NCI-H1105 treated with DMSO at 0.1 percent for 48 hours (cell line): Measurements from ENCODE around the gene AMPH.
"Not testable (repeated sequence)": the region's sequence is repeated elsewhere in the genome, so short reads cannot be mapped to it uniquely, and the experiment has no call there.

Experiments
- DNase-seq: peaks from one replicate; lab custom pipeline; 2025; lab: John Stamatoyannopoulos, UW

The AMPH gene

DNA sequence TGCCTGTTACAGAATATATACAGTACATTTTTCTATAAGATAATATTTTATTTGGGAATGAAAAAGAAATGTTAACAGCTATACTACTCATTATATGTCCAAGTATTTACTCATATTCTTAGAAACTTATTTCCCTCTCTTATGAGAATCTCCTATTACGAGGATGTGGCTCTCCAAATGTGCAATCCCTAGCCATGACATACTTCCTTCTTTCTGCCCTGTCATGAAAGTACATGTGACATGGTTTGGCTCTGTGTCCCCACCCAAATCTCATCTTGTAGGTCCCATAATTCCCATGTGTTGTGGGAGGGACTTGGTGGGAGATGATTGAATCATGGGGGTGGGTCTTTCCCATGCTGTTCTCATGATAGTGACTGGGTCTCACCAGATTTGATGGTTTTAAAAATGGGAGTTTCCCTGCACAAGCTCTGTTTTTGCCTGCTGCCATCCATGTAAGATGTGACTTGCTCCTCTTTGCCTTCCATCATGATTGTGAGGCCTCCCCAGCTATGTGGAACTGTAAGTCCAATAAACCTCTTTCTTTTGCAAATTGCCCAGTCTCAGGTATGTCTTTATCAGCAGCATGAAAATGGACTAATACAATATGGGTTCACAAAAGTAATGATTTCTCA lies 235.1 kb downstream of the AMPH start:
- DNase-seq, result not testable (repeated sequence)

DNA sequence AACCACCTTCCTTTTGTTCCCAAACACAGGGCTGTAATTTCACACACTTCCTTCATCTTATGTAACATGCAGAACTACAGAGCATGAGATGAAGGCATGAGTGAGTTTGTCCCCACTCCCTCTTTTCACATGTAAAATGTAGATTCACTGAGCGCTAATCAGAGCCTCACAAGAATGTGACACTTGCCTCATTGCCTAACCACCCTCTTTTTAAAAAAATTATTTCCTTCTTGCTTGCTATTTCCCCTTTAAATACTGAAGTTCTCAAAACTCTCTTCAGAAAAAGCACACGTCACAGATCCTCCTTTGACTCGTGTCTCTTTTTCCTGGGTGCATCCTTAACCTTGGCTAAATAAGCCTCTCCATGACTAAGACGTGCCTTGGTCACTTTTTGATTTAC lies 236.5 kb downstream of the AMPH start:
- DNase-seq, result no peak

DNA sequence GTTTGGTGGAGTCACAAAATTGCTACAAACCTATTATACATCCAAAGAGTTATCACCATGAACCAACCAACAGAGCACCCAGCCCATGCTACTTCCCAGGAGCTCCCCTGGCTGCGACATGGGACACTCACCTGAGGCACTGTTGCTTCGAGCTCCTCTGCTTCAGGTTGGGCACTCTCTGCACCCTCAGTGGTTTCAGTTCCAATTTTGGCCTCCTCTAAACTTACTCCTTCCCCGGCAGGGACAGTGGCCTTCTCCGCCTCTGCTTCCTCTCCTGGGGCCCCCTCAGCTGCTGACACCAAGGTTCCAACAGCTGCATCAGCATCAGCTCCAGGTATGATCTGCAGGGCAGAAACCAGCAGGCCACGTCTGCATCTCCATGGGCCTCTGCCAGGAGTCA lies 237.3 kb downstream of the AMPH start:
- no peak for DNase-seq

DNA sequence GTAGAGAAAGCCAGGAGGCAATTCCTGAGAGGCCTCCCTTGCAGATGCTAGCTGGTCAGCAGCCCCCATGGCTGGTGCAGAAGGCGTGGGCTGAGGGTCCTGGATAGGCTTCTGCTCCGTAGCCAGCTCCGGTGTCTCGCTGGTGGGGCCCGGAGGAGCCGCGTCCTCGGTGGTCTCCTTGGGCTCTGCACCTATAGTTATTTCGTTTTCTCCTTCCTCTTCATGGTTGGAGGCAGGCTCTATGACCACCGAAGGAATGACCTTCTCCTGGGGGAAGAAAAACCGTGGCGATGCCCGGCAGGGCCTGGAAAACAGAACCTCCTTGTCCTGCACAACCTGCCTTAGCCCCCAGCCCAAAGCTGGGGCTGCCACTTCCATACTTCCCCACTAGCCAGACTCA lies 239.4 kb downstream of the AMPH start:
- DNase-seq, result no peak

DNA sequence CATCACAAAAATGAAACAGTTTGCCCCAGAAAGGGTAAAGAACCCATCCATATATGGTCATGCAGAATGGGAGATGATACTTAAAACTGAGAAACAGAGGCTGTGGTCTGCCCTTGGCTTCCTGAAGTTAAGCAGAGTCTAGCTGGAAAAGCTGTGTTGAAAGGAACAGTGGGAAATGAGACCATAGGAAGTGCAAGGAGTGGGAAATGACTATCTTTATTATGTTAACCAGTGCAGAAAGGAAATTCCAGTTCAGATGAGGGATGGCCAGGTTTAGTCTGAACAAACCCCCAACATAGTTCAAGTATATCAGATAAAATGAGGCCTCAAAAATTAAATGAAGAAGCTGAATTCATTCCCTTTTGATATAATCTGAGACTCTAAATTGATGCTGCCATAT lies 245.5 kb downstream of the AMPH start:
- DNase-seq, result no peak

DNA sequence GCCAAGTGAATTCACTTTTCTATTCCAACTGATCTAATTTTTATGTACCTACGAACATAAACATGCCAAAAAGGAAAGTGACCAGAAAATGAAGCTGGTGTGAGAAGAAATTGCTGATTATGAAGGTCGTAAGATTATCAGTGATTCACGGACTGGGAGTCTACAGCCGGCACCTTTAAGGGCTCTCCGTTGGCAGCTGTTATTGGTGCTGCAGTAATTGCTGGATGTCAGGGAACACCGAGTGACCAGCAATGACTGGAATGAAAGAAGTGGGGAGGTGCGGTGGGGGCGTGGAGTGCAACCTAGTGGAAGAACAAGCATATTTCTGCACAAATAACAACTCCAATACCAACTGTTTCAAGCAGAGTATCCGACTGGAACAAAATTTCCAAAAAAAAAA lies 247.9 kb downstream of the AMPH start:
- DNase-seq, result no peak

DNA sequence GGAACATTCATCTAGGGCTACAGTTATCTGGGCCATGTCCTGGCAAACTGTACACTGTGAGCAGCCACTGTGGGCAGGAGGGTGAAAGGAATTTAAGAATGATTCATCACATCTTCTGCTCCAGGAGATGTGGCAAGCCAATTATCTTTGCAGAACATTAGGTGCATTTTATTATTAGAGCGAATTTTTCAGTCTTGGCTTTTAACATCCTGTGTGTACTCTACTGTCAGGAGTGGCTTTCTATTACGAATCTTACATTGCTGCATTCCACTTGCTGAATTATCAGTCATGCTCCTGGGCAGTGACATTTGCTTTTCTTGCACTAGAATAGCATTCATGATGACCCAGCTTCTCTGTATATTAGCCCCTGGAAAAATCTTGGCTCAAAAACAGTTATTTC lies 248.5 kb downstream of the AMPH start:
- no peak for DNase-seq

DNA sequence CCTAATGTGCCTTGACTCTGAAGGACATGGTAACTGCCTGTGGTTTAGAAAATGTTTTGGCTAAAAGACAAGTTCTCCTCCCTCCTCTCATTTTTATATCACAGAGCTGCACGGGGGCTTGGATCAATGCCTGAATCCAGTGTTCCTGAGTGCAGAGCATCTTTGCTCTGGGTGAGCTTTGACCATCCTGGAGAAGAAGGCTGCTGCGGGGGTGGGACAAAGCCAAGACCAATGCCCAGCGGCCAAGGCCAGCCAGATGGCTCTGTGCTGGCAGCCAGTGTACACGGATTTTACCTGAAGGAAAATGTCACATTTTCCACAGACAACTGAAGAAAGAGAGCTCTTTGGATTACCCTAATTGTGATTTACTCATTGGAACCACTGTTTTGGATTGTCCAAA lies 255.7 kb downstream of the AMPH start:
- no peak for DNase-seq

DNA sequence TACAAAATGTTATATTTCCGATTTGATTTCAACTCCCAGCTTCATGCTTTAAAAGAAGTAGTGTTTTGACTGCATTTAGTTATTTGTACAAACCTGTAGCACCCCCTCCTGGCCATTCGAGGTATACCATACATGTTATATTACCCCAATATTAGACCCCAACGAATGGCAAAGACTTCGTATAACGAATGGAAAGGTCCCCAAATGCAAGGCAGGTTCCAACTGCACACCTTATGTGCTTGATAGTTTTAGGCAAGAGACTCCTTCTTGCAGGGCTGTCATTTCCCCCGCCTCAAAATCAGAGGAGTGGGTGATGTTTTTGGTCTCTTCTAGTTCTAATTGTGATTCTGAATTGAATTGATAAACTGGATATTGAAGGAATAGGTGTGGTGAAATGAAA lies 256.7 kb downstream of the AMPH start:
- DNase-seq, result peak; percentile 46

DNA sequence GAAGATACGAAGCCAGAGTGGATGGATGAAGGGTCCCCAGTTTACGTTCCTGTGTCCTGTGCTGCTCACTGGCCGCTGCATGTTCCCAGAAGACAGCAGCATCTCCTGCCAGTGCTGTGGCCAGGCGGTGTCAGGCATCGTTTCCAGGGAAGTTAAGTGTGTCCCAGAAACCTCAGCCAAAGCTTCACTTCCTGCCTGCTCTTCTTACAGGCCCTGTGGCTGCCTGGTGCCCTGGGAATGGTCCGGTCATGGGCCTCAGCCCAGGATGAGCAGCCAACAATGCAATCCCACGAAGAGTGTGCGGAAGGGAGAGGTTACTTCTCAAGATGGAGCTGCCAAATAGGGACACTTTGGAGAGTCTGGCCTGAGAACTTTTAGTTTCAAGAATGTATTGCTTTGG lies 258.0 kb downstream of the AMPH start:
- DNase-seq, result no peak

DNA sequence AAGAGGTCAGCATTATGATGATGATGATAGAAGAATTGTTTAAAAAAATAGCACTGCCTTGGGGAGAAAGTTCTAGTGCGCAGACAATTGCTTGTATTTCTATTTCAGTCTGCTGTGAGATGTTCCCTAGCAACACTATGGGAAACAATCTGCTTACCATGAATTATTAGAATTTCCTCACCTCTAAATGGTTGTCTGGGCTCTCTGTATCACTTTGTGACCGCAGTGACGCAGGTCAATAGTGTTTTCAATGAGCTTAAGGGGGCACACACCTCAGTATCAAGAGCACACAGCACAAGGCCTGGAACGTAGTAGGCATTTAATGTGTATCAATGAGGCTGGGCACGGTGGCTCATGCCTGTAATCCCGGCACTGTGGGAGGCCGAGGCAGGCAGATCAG lies 258.9 kb downstream of the AMPH start:
- no peak for DNase-seq

DNA sequence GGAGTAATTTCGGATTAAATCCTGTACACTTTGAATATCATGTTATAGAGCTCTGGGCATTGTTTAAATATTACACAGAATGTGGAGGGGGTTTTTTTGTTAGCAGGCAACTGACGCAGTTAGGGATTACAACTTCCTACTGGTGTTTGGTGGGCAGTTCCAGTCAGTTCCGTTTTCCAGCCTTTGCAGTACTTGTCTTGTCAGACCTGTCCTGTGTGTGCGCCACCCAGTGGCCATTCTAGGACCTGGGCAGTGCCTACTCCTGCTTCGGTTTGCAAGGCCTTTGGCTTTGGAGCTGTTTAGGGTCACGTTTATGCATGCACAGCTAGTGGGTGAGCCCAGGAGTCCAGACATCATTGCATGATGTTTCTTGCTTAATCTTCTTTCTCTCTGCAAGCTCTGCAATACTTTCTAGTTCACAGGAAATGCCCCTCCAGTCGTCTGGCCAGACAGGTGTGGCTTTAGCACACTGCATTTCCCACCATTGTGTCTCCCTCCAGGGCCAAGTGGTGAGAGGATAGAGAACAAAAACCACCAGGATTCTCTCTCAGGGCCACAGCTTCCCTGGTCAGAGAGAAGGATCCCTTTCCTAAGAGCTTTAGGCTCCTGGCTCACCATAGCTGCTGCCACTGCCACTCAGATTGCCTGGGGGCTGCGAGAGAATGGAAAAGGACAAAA lies 261.2 kb downstream of the AMPH start:
- peak; percentile 6 for DNase-seq

DNA sequence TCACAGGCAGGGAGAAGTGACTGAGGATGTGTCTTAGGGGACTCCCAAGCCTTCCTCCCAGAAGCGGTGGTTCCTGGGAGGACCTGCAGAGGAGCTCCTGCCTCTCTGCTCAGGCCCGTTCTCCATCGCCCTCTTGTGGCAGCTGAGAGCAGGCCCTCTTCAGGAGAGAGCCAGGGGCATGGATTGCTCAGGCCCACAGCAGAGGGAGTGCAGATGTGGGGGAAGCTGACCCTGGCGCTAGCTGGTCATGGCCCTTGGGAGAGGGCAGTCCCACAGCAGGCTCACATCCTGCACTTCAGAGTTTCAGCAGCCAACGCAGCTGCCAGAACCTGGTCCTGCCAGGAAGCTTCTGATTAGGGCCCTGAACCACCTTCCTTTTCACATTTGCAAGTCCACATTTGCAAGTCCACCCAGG lies 263.0 kb downstream of the AMPH start:
- DNase-seq, result peak; percentile 3

DNA sequence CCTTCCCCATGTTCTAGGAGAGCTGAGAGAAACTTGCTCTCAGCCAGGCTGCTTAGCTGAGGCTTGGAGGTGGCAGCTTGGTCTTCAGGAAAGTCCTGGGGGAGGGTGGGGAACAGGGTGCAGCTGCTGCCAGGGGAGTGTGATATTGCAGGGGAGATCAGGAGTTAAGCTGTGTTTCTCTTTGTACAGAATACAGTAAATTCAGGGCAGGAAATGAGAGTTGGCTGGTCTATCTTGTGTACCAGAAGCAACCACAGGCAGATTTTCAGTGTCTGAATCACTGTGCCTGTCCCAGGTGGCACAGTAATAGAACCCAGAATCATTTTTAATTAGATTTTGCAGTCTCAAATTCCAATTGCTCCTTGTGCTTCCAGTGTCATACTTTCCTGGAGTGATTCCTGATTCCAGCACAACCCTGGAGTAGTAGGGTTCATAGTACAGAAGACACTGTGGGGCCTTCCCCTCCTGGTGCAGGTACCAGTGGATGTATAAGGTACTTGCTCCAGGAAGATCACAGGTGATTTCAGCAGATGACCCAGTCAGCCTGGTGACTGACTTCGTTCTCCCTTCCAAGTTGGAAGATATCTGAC lies 263.8 kb downstream of the AMPH start:
- no peak for DNase-seq

DNA sequence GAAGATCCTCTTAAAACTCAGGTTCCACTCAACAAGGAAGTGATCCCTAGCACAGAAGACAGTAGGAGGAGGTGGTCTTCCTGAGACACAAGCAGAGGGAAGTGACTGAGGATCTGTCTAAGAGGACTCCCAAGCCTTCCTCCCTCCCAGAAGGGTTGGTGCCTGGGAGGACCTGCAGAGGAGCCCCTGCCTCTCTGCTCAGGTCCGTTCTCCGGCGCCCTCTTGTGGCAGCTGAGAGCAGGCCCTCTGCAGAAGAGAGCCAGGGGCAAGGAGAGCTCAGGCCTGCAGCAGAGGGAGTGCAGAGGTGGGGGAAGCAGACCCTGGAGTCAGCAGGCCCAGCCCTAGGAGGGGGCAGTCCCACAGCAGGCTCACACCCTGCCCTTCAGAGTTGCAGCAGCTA lies 267.8 kb downstream of the AMPH start:
- DNase-seq, result not testable (repeated sequence)

DNA sequence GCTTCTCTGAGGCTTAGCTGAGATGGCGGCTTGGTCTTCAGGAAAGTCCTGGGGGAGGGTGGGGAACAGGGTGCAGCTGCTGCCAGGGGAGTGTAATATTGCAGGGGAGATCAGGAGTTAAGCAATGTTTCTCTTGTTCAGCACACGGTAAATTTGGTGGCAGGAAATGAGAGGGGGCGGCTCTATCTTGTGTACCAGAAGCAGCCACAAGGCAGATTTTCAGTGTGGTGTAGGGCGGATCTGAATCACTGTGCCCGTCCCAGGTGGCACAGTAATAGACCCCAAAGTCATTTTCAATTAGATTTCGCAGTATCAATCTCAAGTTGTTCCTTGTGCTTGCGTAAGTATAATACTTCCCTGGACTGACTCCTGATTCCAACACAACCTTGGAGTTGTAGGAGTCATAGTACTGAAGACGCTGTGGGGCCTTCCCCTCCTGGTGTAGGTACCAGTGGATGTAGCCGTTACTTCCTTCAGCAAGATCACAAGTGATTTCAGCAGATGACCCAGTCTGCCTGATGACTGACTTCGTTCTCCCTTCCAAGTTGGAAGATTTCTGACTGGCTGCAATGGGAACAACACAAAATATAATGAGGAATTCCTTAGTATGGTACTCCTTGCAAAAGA lies 268.4 kb downstream of the AMPH start:
- DNase-seq, result not testable (repeated sequence)

DNA sequence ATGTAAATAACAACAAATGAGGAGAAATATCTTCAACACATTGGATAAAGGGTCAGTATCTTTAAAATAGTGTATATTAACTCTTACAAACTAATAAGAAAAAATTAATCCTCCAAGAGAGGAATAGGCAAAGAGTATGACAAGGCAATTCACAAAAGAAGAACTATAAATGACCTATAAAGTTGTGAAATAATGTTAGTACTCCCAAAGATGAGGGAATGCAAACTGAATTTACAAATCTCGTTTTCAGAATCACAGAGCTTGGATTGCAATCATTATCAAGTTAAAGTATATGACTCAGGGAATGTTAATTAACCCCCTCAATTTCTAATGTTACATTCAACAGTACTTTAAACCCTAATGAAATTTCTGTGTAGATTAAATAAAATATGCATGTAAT lies 270.4 kb downstream of the AMPH start:
- no peak for DNase-seq

DNA sequence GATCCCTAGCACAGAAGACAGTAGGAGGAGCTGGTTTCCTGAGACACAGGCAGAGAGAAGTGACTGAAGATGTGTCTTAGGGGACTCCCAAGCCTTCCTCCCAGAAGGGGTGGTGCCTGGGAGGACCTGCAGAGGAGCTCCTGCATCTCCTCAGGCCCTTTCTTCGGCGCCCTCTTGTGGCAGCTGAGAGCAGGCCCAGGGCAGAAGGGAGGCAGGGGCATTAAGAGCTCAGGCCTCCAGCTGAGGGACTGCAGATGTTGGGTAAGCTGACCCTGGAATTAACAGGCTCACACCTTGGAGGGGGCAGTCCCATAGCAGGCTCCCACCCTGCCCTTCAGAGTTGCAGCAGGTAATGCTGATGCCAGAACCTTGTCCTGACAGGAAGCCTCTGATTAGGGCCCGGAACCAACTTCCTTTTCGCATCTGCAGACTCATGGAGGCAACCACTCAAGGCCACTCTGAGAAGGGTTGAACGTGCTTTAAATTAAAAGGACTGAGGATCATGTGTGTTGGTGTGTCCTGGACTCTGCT lies 272.0 kb downstream of the AMPH start:
- not testable (repeated sequence) for DNase-seq

DNA sequence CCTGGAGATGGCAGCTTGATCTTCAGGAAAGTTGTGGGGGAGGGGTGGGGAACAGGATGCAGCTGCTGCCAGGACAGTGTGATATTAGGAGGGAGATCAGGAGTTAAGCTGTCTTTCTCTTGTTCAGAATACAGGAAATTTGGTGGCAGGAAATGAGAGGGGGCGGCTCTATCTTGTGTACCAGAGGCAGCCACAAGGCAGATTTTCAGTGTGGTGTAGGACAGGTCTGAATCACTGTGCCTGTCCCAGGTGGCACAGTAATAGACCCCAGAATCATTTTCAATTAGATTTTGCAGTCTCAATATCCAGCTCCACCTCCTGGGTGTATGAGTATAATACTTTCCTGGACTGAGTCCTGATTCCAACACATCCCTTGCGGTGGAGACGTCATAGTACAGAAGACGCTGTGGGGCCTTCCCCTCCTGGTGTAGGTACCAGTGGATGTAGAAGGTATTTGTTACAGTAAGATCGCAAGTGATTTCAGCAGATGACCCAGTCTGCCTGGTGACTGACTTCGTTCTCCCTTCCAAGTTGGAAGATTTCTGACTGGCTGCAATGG lies 272.8 kb downstream of the AMPH start:
- not testable (repeated sequence) for DNase-seq

DNA sequence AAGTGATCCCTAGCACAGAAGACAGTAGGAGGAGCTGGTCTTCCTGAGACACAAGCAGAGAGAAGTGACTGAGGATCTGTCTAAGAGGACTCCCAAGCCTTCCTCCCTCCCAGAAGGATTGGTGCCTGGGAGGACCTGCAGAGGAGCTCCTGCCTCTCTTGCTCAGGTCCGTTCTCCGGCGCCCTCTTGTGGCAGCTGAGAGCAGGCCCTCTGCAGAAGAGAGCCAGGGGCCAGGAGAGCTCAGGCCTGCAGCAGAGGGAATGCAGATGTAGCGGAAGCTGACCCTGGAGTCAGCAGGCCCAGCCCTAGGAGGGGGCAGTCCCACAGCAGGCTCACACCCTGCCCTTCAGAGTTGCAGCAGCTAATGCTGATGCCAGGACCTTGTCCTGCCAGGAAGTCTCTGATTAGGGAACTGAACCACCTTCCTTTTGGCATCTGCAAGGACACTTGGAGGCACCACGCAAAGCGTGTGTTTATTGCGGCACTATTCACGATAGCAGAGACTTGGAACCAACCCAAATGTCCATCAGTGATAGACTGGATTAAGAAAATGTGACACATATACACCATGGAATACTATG lies 276.8 kb downstream of the AMPH start:
- DNase-seq, result not testable (repeated sequence)

DNA sequence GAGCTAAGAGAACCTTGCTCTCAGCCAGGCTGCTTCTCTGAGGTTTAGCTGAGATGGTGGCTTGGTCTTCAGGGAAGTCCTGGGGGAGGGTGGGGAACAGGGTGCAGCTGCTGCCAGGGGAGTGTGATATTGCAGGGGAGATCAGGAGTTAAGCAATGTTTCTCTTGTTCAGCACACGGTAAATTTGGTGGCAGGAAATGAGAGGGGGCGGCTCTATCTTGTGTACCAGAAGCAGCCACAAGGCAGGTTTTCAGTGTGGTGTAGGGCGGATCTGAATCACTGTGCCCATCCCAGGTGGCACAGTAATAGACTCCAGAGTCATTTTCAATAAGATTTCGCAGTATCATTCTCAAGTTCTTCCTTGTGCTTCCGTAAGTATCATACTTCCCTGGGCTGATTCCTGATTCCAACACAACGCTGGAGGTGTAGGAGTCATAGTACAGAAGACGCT lies 277.7 kb downstream of the AMPH start:
- DNase-seq, result not testable (repeated sequence)

DNA sequence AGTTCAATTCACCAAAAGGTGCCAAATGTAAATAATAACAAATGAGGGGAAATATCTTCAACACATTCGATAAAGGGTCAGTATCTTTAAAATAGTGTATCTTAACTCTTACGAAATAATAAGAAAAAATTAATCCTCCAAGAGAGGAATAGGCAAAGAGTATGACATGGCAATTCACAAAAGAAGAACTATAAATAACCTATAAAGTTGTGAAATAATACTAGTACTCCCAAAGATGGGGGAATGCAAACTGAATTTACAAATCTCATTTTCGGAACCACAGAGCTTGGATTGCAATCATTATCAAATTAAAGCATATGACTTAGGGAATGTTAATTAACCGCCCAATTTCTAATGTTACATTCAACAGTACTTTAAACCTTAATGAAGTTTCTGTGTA lies 279.6 kb downstream of the AMPH start:
- DNase-seq, result no peak
